GM23248 (cell line): ENCODE data around the gene GBF1. TPM values are rescaled to one million over a fixed set of nuclear protein-coding genes. Genes with fewer than 3 reads are reported as not detected.

ENCODE experiments used
- DNase-seq: peaks from one replicate; pipeline ENCODE4 v3.0.0-alpha.2; 2015
- H2AFZ ChIP-seq: fragments of 200-600 bp; sonication (generic); 2 replicates; pipeline ENCODE4 v1.6.1; 2016; ENCODE audit warnings: antibody characterized with exemption
- H3F3A ChIP-seq: fragments of 200-600 bp; sonication (generic); 2 replicates; pipeline ENCODE4 v1.6.1; 2016; ENCODE audit warnings: mild to moderate bottlenecking, antibody characterized with exemption, mixed run types; ENCODE audit not compliant: insufficient read depth
- H3K27ac ChIP-seq: fragments of 200-600 bp; sonication (generic); 2 replicates; pipeline ENCODE4 v1.5.1; 2016; ENCODE audit warnings: mild to moderate bottlenecking
- H3K27me3 ChIP-seq: fragments of 200-600 bp; sonication (generic); replicated peaks from 2 replicates; pipeline ENCODE4 v1.6.1; 2016; ENCODE audit warnings: mild to moderate bottlenecking; ENCODE audit not compliant: insufficient read depth
- H3K36me3 ChIP-seq: fragments of 200-600 bp; sonication (generic); 2 replicates; pipeline ENCODE4 v1.6.1; 2016; ENCODE audit warnings: low read depth, mild to moderate bottlenecking
- H3K4me1 ChIP-seq: fragments of 200-600 bp; sonication (generic); 2 replicates; pipeline ENCODE4 v1.6.1; 2016; ENCODE audit warnings: mild to moderate bottlenecking; ENCODE audit not compliant: insufficient read depth
- H3K4me2 ChIP-seq: fragments of 200-600 bp; sonication (generic); one replicate; pipeline ENCODE4 v1.6.1; 2016; ENCODE audit warnings: mild to moderate bottlenecking; ENCODE audit not compliant: unreplicated experiment
- H3K4me3 ChIP-seq: fragments of 200-600 bp; sonication (generic); 2 replicates; pipeline ENCODE4 v1.5.1; 2016; ENCODE audit warnings: mild to moderate bottlenecking
- H3K79me2 ChIP-seq: fragments of 200-600 bp; sonication (generic); 2 replicates; pipeline ENCODE4 v1.6.1; 2016; ENCODE audit warnings: mild to moderate bottlenecking; ENCODE audit not compliant: insufficient read depth
- H3K9ac ChIP-seq: fragments of 200-600 bp; sonication (generic); 2 replicates; pipeline ENCODE4 v1.6.1; 2016; ENCODE audit warnings: mild to moderate bottlenecking
- H3K9me2 ChIP-seq: fragments of 200-600 bp; sonication (generic); 2 replicates; pipeline ENCODE4 v1.6.1; 2016; ENCODE audit warnings: mixed run types, mild to moderate bottlenecking, moderate library complexity; ENCODE audit not compliant: insufficient read depth
- H3K9me3 ChIP-seq: fragments of 200-600 bp; sonication (generic); one replicate; pipeline ENCODE4 v1.6.1; 2017; ENCODE audit warnings: low read depth
- H4K20me1 ChIP-seq: fragments of 200-600 bp; sonication (generic); 2 replicates; pipeline ENCODE4 v1.6.0; 2016; ENCODE audit not compliant: insufficient read depth
- EZH2 ChIP-seq: fragments of 200-600 bp; sonication (generic); IDR thresholded peaks from 2 replicates; pipeline ENCODE4 v1.6.1; 2018; ENCODE audit warnings: antibody characterized with exemption, mild to moderate bottlenecking; ENCODE audit not compliant: insufficient read depth, poor library complexity, severe bottlenecking
- EZH2phosphoT487 ChIP-seq: fragments of 200-600 bp; sonication (generic); IDR thresholded peaks from 2 replicates; pipeline ENCODE4 v1.6.1; 2018; ENCODE audit warnings: antibody characterized with exemption, moderate library complexity, mild to moderate bottlenecking, low read depth; ENCODE audit not compliant: insufficient read depth
- WGBS, 2 experiments: methylation state at CpG; one replicate each; pipeline ENCODE4 v1.1.6; 2015 to 2017; ENCODE audit warnings: low lambda C conversion rate in 2 of 2, low coverage in 1 of 2; ENCODE audit errors: missing lambda C conversion rate in 2 of 2; 5-methylcytosine and 5-hydroxymethylcytosine counted together
- in situ Hi-C: fragments of 300-500 bp; cut with MboI; formaldehyde crosslinking; loops from 2 replicates; pipeline ENCODE4 v1.15.0; 2020
- polyA plus RNA-seq: library from polyadenylated mRNA; unstranded; fragments of >200 nt; fragmentation: Nextera tagmentation; extraction: Ambion mirVana; gene quantifications from 2 replicates; pipeline ENCODE4 v1.2.1, GENCODE V29; 2016
- total RNA-seq: library from RNA; depleted of rRNA; stranded (reverse); fragments of >200 nt; shearing (Covaris generic); gene quantifications from 2 replicates; pipeline ENCODE4 v1.2.3, GENCODE V29; 2014; rRNA removed

GBF1 gene
- total and polyA plus RNA-seq, 2 experiments from 2014 or later = 29.8 to 43.9 TPM

- peak overlapping the region; percentile 95 for H3K9ac ChIP-seq
- WGBS, 2 experiments = 25% methylated on average over 4 of the region's 4 CpGs
- peak; percentile 72 for DNase-seq
- H3K4me2 ChIP-seq = peak overlapping the region; percentile 88
- H3K9me3 ChIP-seq = no peaks in the 10 kb centered on the region
- TF ChIP-seq EZH2 = no peak
- no peak for TF ChIP-seq EZH2phosphoT487
- H3K79me2 ChIP-seq = peaks cover 28% of the 10 kb centered on the region
- peak overlapping the region; percentile 56 for H3K27ac ChIP-seq
- peak overlapping the region; percentile 91 for H3K4me3 ChIP-seq
- peaks cover 28% of the 10 kb centered on the region for H3K4me1 ChIP-seq
- in situ Hi-C loops = no loop called here
- H3K36me3 ChIP-seq = no peaks in the 10 kb centered on the region
- H4K20me1 ChIP-seq = no peaks in the 10 kb centered on the region
- H3K9me2 ChIP-seq = no peaks in the 10 kb centered on the region
- peaks cover 6% of the 10 kb centered on the region for H3F3A ChIP-seq
- H2AFZ ChIP-seq = peak overlapping the region; percentile 96
- no peaks in the 10 kb centered on the region for H3K27me3 ChIP-seq
Measured at GRCh38 chr10:102431452-102432124, 186.3 kb downstream of the GBF1 start.

Other genes starting within 250 kb of the GBF1 start
- 5.6 and 9.0 TPM in 2 replicates for gene ARMH3, start 189.4 kb upstream of the GBF1 start, total RNA-seq
- 9.5 and 11.1 TPM in 2 replicates for gene ARMH3, start 189.4 kb upstream of the GBF1 start, polyA plus RNA-seq
- gene HPS6, start 180.2 kb upstream of the GBF1 start, total RNA-seq = 45.1 and 46.9 TPM in 2 replicates
- 10.9 and 12.2 TPM in 2 replicates for gene HPS6, start 180.2 kb upstream of the GBF1 start, polyA plus RNA-seq
- gene LDB1, start 125.2 kb upstream of the GBF1 start, total RNA-seq = 28.1 and 30.5 TPM in 2 replicates
- gene LDB1, start 125.2 kb upstream of the GBF1 start, polyA plus RNA-seq = 4.8 and 5.0 TPM in 2 replicates
- 16.4 and 25.3 TPM in 2 replicates for gene PPRC1, start 112.5 kb upstream of the GBF1 start, total RNA-seq
- gene PPRC1, start 112.5 kb upstream of the GBF1 start, polyA plus RNA-seq = 19.5 and 22.6 TPM in 2 replicates
- gene NOLC1, start 93.1 kb upstream of the GBF1 start, total RNA-seq = 30.7 and 31.9 TPM in 2 replicates
- gene NOLC1, start 93.1 kb upstream of the GBF1 start, polyA plus RNA-seq = 42.5 and 43.4 TPM in 2 replicates
- 1.9 TPM in 1 of 2 replicates, not detected in the other for gene ELOVL3, start 19.2 kb upstream of the GBF1 start, total RNA-seq
- 1.4 and 1.9 TPM in 2 replicates for gene ELOVL3, start 19.2 kb upstream of the GBF1 start, polyA plus RNA-seq
- not detected in 2 replicates for gene PITX3, start 4.0 kb upstream of the GBF1 start, total RNA-seq
- not detected in 2 replicates for gene PITX3, start 4.0 kb upstream of the GBF1 start, polyA plus RNA-seq
- 21.5 and 34.7 TPM in 2 replicates for gene NFKB2, start 150.2 kb downstream of the GBF1 start, total RNA-seq
- 5.7 and 6.7 TPM in 2 replicates for gene NFKB2, start 150.2 kb downstream of the GBF1 start, polyA plus RNA-seq
- 1.0 and 11.3 TPM in 2 replicates for gene PSD, start 173.3 kb downstream of the GBF1 start, total RNA-seq
- 0.95 and 1.8 TPM in 2 replicates for gene PSD, start 173.3 kb downstream of the GBF1 start, polyA plus RNA-seq
- 23.1 and 23.6 TPM in 2 replicates for gene FBXL15, start 175.3 kb downstream of the GBF1 start, total RNA-seq
- 17.7 and 19.8 TPM in 2 replicates for gene FBXL15, start 175.3 kb downstream of the GBF1 start, polyA plus RNA-seq
- 54.1 and 58.8 TPM in 2 replicates for gene CUEDC2, start 187.0 kb downstream of the GBF1 start, total RNA-seq
- gene CUEDC2, start 187.0 kb downstream of the GBF1 start, polyA plus RNA-seq = 85.9 and 87.6 TPM in 2 replicates
- gene C10orf95, start 206.0 kb downstream of the GBF1 start, total RNA-seq = not detected in 2 replicates
- not detected in 2 replicates for gene C10orf95, start 206.0 kb downstream of the GBF1 start, polyA plus RNA-seq